ENCODE measurements around the gene HNRNPC.
A peak's percentile ranks its signal among the peaks of the same experiment; 100 is the strongest.
"Not testable (repeated sequence)": the region's sequence is repeated elsewhere in the genome, so short reads cannot be mapped to it uniquely, and the experiment has no call there.

Gene HNRNPC

GRCh38 chr14:21287168-21287567, 17.9 kb upstream of the HNRNPC start:
- TF ChIP-seq ZNF274 (IDR thresholded peaks at IDR 0.05; ENCODE audit: low read depth, low read length) = no peak
- H3K4me3 ChIP-seq (ENCODE audit: low read length) = no peak overlapping the region

GRCh38 chr14:21286516-21286915, 17.3 kb upstream of the HNRNPC start:
- not testable (repeated sequence) for H3K4me3 ChIP-seq (ENCODE audit: low read length)

GRCh38 chr14:21281917-21282316, 12.7 kb upstream of the HNRNPC start:
- H3K4me3 ChIP-seq (ENCODE audit: low read length) = not testable (repeated sequence)

- no peak within 1 kb of the TSS for H3K4me3 ChIP-seq (ENCODE audit: low read length)
- TF ChIP-seq ZNF274 (IDR thresholded peaks at IDR 0.05; ENCODE audit: low read depth, low read length) = no peak
Measured at GRCh38 chr14:21279783-21280182, 10.5 kb upstream of the HNRNPC start, which contains the start of gene RPGRIP1. TSS of gene RPGRIP1 (plus strand) at chr14:21280083. CDS start at chr14:21287977, 7,894 bp downstream.

GRCh38 chr14:21278632-21279031, 9.4 kb upstream of the HNRNPC start:
- no peak overlapping the region for H3K4me3 ChIP-seq (ENCODE audit: low read length)
- TF ChIP-seq ZNF274 (IDR thresholded peaks at IDR 0.05; ENCODE audit: low read depth, low read length) = no peak

GRCh38 chr14:21275261-21275858, 6.1 kb upstream of the HNRNPC start:
- H3K4me3 ChIP-seq (ENCODE audit: low read length) = no peak overlapping the region
- no peak for TF ChIP-seq ZNF274 (IDR thresholded peaks at IDR 0.05; ENCODE audit: low read depth, low read length)

GRCh38 chr14:21272661-21273060, 3.4 kb upstream of the HNRNPC start:
- not testable (repeated sequence) for H3K4me3 ChIP-seq (ENCODE audit: low read length)

- TF ChIP-seq ZNF274 (IDR thresholded peaks at IDR 0.05; ENCODE audit: low read depth, low read length) = no peak
- H3K4me3 ChIP-seq (ENCODE audit: low read length) = peak overlapping the region; percentile 99
Measured at GRCh38 chr14:21268617-21269251, 508 bp downstream of the HNRNPC start.

- no peak for TF ChIP-seq ZNF274 (IDR thresholded peaks at IDR 0.05; ENCODE audit: low read depth, low read length)
- H3K4me3 ChIP-seq (ENCODE audit: low read length) = peak overlapping the region; percentile 99
Measured at GRCh38 chr14:21267886-21268616, 1.2 kb downstream of the HNRNPC start.

- no peak for TF ChIP-seq ZNF274 (IDR thresholded peaks at IDR 0.05; ENCODE audit: low read depth, low read length)
- peak overlapping the region; percentile 99 for H3K4me3 ChIP-seq (ENCODE audit: low read length)
Measured at GRCh38 chr14:21267431-21267845, 1.8 kb downstream of the HNRNPC start.

GRCh38 chr14:21264025-21264801, 5.0 kb downstream of the HNRNPC start:
- no peak for TF ChIP-seq ZNF274 (IDR thresholded peaks at IDR 0.05; ENCODE audit: low read depth, low read length)

GRCh38 chr14:21263284-21264024, 5.8 kb downstream of the HNRNPC start:
- no peak for TF ChIP-seq ZNF274 (IDR thresholded peaks at IDR 0.05; ENCODE audit: low read depth, low read length)
- H3K4me3 ChIP-seq (ENCODE audit: low read length) = peak overlapping the region; percentile 76

More at GRCh38 chr14:21264025-21264801, 5.0 kb downstream of the HNRNPC start:
- H3K4me3 ChIP-seq (ENCODE audit: low read length) = peak overlapping the region; percentile 76

- no peak for TF ChIP-seq ZNF274 (IDR thresholded peaks at IDR 0.05; ENCODE audit: low read depth, low read length)
- H3K4me3 ChIP-seq (ENCODE audit: low read length) = peak overlapping the region; percentile 76
Measured at GRCh38 chr14:21262410-21262809, 6.8 kb downstream of the HNRNPC start.

- H3K4me3 ChIP-seq (ENCODE audit: low read length) = peak overlapping the region; percentile 6; the same call in 1 of the 2 replicates
- TF ChIP-seq ZNF274 (IDR thresholded peaks at IDR 0.05; ENCODE audit: low read depth, low read length) = no peak
Measured at GRCh38 chr14:21261824-21262223, 7.4 kb downstream of the HNRNPC start.

All from GM08714 (cell line).